ENCODE data around the gene NIM1K.
A peak's percentile ranks its signal among the peaks of the same experiment; 100 is the strongest.
"Not testable (repeated sequence)": the region's sequence is repeated elsewhere in the genome, so short reads cannot be mapped to it uniquely, and the experiment has no call there.

Gene NIM1K

DNA sequence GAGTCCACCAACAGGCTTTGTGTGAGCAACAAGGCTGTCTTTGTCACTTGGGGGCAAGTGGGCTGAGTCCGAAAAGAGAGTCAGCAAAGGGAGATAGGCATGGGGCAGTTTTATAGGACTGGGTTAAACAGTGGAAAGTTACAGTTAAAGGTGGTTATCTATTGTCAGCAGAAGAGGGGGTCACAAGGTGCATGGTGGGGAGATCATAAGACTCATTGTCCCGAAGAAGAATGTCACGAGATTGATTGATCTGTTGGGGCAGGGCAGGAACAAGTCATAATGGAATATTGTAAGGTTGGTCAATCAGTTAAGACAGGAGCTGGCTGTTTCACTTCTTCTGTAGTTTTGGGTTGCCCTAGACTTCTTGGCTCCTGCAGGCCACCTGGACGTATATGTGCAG lies 128.8 kb downstream of the NIM1K start:
- DNase-seq: peak; percentile 85

DNA sequence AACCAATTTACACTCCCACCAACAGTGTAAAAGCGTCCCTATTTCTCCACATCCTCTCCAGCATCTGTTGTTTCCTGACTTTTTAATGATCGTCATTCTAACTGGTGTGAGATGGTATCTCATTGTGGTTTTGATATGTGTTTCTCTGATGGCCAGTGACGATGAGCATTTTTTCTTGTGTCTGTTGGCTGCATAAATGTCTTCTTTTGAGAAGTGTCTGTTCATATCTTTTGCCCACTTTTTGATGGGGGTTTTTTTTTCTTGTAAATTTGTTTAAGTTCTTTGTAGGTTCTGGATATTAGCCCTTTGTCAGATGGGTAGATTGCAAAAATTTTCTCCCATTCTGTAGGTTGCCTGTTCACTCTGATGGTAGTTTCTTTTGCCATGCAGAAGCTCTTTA lies 131.5 kb downstream of the NIM1K start:
- DNase-seq: not testable (repeated sequence)

DNA sequence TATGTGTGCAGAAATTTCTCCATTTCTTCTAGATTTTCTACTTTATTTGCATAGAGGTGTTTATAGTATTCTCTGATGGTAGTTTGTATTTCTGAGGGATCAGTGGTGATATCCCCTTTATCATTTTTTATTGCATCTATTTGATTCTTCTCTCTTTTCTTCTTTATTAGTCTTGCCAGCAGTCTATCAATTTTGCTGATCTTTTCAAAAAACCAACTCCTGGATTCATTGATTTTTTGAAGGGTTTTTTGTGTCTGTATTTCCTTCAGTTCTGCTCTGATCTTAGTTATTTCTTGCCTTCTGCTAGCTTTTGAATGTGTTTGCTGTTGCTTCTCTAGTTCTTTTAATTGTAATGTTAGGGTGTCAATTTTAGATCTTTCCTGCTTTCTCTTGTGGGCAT lies 133.6 kb downstream of the NIM1K start:
- not testable (repeated sequence) for DNase-seq
